Neuronal stem cell (in vitro differentiated cells): Measurements from ENCODE around the gene IL36RN.

ENCODE experiments used
- DNase-seq: peaks from one replicate; pipeline ENCODE4 v3.0.0-alpha.2; 2013; ENCODE audit warnings: low spot score
- H2AFZ ChIP-seq: one replicate; pipeline ENCODE4 v1.6.1; 2013; ENCODE audit warnings: mild to moderate bottlenecking, low read length, inconsistent platforms
- H2AK5ac ChIP-seq: 2 replicates; pipeline ENCODE4 v1.6.1; 2013; ENCODE audit warnings: low read depth, mild to moderate bottlenecking, inconsistent platforms, low read length, moderate library complexity, mixed read lengths
- H2BK120ac ChIP-seq: 2 replicates; pipeline ENCODE4 v1.6.1; 2013; ENCODE audit warnings: low read depth, mild to moderate bottlenecking, inconsistent platforms, low read length, moderate library complexity, mixed read lengths
- H2BK12ac ChIP-seq: one replicate; pipeline ENCODE4 v1.6.1; 2013; ENCODE audit warnings: low read length, inconsistent platforms
- H2BK15ac ChIP-seq: 2 replicates; pipeline ENCODE4 v1.6.1; 2013; ENCODE audit warnings: mild to moderate bottlenecking, low read length, inconsistent platforms, mixed read lengths
- H2BK5ac ChIP-seq: one replicate; pipeline ENCODE4 v1.6.1; 2013; ENCODE audit warnings: inconsistent platforms, mild to moderate bottlenecking, low read length, moderate library complexity
- H3K14ac ChIP-seq: one replicate; pipeline ENCODE4 v1.6.1; 2013; ENCODE audit warnings: low read length, inconsistent platforms
- H3K18ac ChIP-seq: 2 replicates; pipeline ENCODE4 v1.6.1; 2013; ENCODE audit warnings: low read length, inconsistent platforms
- H3K23ac ChIP-seq: 2 replicates; pipeline ENCODE4 v1.6.1; 2013; ENCODE audit warnings: low read depth, mild to moderate bottlenecking, mixed read lengths, low read length, inconsistent platforms; ENCODE audit not compliant: poor library complexity
- H3K27ac ChIP-seq: replicated peaks from 3 replicates; pipeline ENCODE4 v1.5.1; 2013; ENCODE audit warnings: low read length, inconsistent platforms
- H3K27me3 ChIP-seq, 3 experiments: 2 replicates each; pipeline ENCODE4 v1.6.1; 2013; ENCODE audit warnings: low read length in 3 of 3, mild to moderate bottlenecking in 2 of 3, inconsistent platforms in 1 of 3, low read depth in 1 of 3, mixed read lengths in 1 of 3, moderate library complexity in 1 of 3; ENCODE audit not compliant: control insufficient read depth in 3 of 3, insufficient read depth in 3 of 3
- H3K36me3 ChIP-seq, 2 donors: replicated peaks in 1 of 2; 2 replicates each; pipeline ENCODE4 v1.6.1; 2013; ENCODE audit warnings: low read length in 2 of 2; ENCODE audit not compliant: control insufficient read depth in 2 of 2, insufficient read depth in 2 of 2
- H3K4ac ChIP-seq: 2 replicates; pipeline ENCODE4 v1.6.1; 2013; ENCODE audit warnings: inconsistent platforms, mild to moderate bottlenecking, low read length, moderate library complexity
- H3K4me1 ChIP-seq, 2 donors: 1 replicate in 1 of 2; 2 replicates in 1 of 2; pipeline ENCODE4 v1.6.1; 2013; ENCODE audit warnings: low read length in 2 of 2, low read depth in 1 of 2; ENCODE audit not compliant: control insufficient read depth in 2 of 2, insufficient read depth in 1 of 2
- H3K4me2 ChIP-seq: one replicate; pipeline ENCODE4 v1.6.1; 2013; ENCODE audit warnings: mild to moderate bottlenecking, low read length, inconsistent platforms; ENCODE audit not compliant: insufficient read depth, poor library complexity, severe bottlenecking
- H3K4me3 ChIP-seq, 2 donors: 2 replicates each; pipeline ENCODE4 v1.5.1; 2013; ENCODE audit warnings: low read length in 2 of 2, mild to moderate bottlenecking in 2 of 2, inconsistent platforms in 1 of 2, moderate library complexity in 1 of 2
- H3K79me1 ChIP-seq: one replicate; pipeline ENCODE4 v1.6.1; 2013; ENCODE audit warnings: low read depth, mild to moderate bottlenecking, inconsistent platforms, low read length, moderate library complexity
- H3K9ac ChIP-seq: one replicate; pipeline ENCODE4 v1.6.1; 2013; ENCODE audit warnings: mild to moderate bottlenecking, low read depth, low read length, inconsistent platforms; ENCODE audit not compliant: poor library complexity
- H3K9me3 ChIP-seq, 2 donors: replicated peaks in 1 of 2; 2 replicates each; pipeline versions ENCODE3 to v1.6.1; 2013; ENCODE audit warnings: low read length in 2 of 2, mild to moderate bottlenecking in 2 of 2, inconsistent platforms in 1 of 2, low read depth in 1 of 2, mixed read lengths in 1 of 2, moderate library complexity in 1 of 2; ENCODE audit not compliant: control insufficient read depth in 2 of 2, insufficient read depth in 1 of 2
- H4K8ac ChIP-seq: one replicate; pipeline ENCODE4 v1.6.1; 2013; ENCODE audit warnings: low read depth, mild to moderate bottlenecking, inconsistent platforms, low read length, moderate library complexity
- H4K91ac ChIP-seq: one replicate; pipeline ENCODE4 v1.6.1; 2013; ENCODE audit warnings: low read length, low read depth, mild to moderate bottlenecking, inconsistent platforms; ENCODE audit not compliant: poor library complexity
- WGBS, 2 donors: extraction: QIAGEN DNeasy Blood & Tissue Kit; methylation state at CpG; one replicate each; pipeline ENCODE4 v1.1.7; 2013; ENCODE audit warnings: missing lambda C conversion rate in 2 of 2, mixed read lengths in 1 of 2; ENCODE audit not compliant: insufficient read length in 2 of 2, insufficient replicate concordance in 1 of 2; ENCODE audit errors: extremely low coverage in 2 of 2; 5-methylcytosine and 5-hydroxymethylcytosine counted together

IL36RN gene

GRCh38 chr2:113025737-113026136, 33.3 kb upstream of the IL36RN start:
- Histone ChIP-seq H4K91ac (no peak overlapping the region), H3K18ac (no peak overlapping the region)

GRCh38 chr2:113027691-113028090, 31.3 kb upstream of the IL36RN start:
- Histone ChIP-seq H3K14ac (no peak overlapping the region), H4K8ac (no peak overlapping the region), H3K9me3 (no peaks in the 10 kb centered on the region), H3K4ac (no peak overlapping the region), H2AFZ (no peak overlapping the region), H3K27me3 (peaks cover 0 to 56% (median 0%) of the 10 kb centered on the region in 3 experiments), H3K4me1 (peaks cover 0 to 2% of the 10 kb centered on the region in 2 donors), H3K27ac (no peak overlapping the region), H3K4me2 (no peak overlapping the region), H2BK120ac (no peak overlapping the region), H2BK12ac (no peak overlapping the region), H4K91ac (no peak overlapping the region), H2BK15ac (no peak overlapping the region), H3K36me3 (no peaks in the 10 kb centered on the region), H3K18ac (no peak overlapping the region), H2AK5ac (no peak overlapping the region), H3K23ac (no peak overlapping the region), H3K4me3 (no peak overlapping the region), H2BK5ac (no peak overlapping the region), H3K9ac (no peak overlapping the region), H3K79me1 (no peaks in the 10 kb centered on the region)
- no CpG with 5 or more reads among the region's 2 CpGs for WGBS, 2 donors
- DNase-seq: no peak

More at GRCh38 chr2:113025737-113026136, 33.3 kb upstream of the IL36RN start:
- peaks cover 0 to 2% of the 10 kb centered on the region in 2 donors for H3K4me1 ChIP-seq
- H3K79me1 ChIP-seq: no peaks in the 10 kb centered on the region
- H3K4me2 ChIP-seq: no peak overlapping the region
- no peak overlapping the region for H2AFZ ChIP-seq
- H3K36me3 ChIP-seq: no peaks in the 10 kb centered on the region
- H2BK12ac ChIP-seq: no peak overlapping the region
- no peak overlapping the region for H4K8ac ChIP-seq
- H2BK120ac ChIP-seq: no peak overlapping the region
- H2AK5ac ChIP-seq: no peak overlapping the region
- H3K23ac ChIP-seq: no peak overlapping the region
- DNase-seq: no peak
- no peak overlapping the region for H3K4me3 ChIP-seq
- peaks cover 0 to 41% (median 0%) of the 10 kb centered on the region in 3 experiments for H3K27me3 ChIP-seq
- H3K9ac ChIP-seq: no peak overlapping the region
- no peaks in the 10 kb centered on the region for H3K9me3 ChIP-seq
- no peak overlapping the region for H2BK15ac ChIP-seq
- H3K27ac ChIP-seq: no peak overlapping the region
- no CpG with 5 or more reads among the region's 2 CpGs for WGBS, 2 donors
- H3K4ac ChIP-seq: no peak overlapping the region
- no peak overlapping the region for H2BK5ac ChIP-seq
- no peak overlapping the region for H3K14ac ChIP-seq

GRCh38 chr2:113028112-113028511, 30.9 kb upstream of the IL36RN start:
- WGBS, 2 donors: no CpG with 5 or more reads among the region's 1 CpG
- Histone ChIP-seq H3K4ac (no peak overlapping the region), H3K27ac (no peak overlapping the region), H2BK120ac (no peak overlapping the region), H3K4me3 (no peak overlapping the region), H3K4me2 (no peak overlapping the region), H3K9me3 (no peaks in the 10 kb centered on the region), H3K27me3 (peaks cover 0 to 56% (median 0%) of the 10 kb centered on the region in 3 experiments), H3K23ac (no peak overlapping the region), H3K36me3 (no peaks in the 10 kb centered on the region), H3K18ac (no peak overlapping the region), H2BK15ac (no peak overlapping the region), H2AFZ (no peak overlapping the region), H4K8ac (no peak overlapping the region), H2AK5ac (no peak overlapping the region), H3K4me1 (peaks cover 0 to 2% of the 10 kb centered on the region in 2 donors), H2BK12ac (no peak overlapping the region), H4K91ac (no peak overlapping the region), H3K9ac (no peak overlapping the region), H3K79me1 (no peaks in the 10 kb centered on the region), H2BK5ac (no peak overlapping the region), H3K14ac (no peak overlapping the region)
- no peak for DNase-seq

GRCh38 chr2:113032737-113033136, 26.3 kb upstream of the IL36RN start:
- Histone ChIP-seq H3K27me3 (peaks cover 0 to 35% (median 0%) of the 10 kb centered on the region in 3 experiments), H3K4me3 (no peak overlapping the region), H2BK12ac (no peak overlapping the region), H3K18ac (no peak overlapping the region), H2BK5ac (no peak overlapping the region), H4K91ac (no peak overlapping the region), H3K9ac (no peak overlapping the region), H2AK5ac (no peak overlapping the region), H2BK120ac (no peak overlapping the region), H2AFZ (no peak overlapping the region), H3K36me3 (no peaks in the 10 kb centered on the region), H3K23ac (no peak overlapping the region), H3K4ac (no peak overlapping the region), H3K4me1 (peaks cover 0 to 2% of the 10 kb centered on the region in 2 donors), H3K79me1 (no peaks in the 10 kb centered on the region), H4K8ac (no peak overlapping the region), H3K4me2 (no peak overlapping the region), H3K14ac (no peak overlapping the region), H3K9me3 (no peaks in the 10 kb centered on the region), H2BK15ac (no peak overlapping the region), H3K27ac (no peak overlapping the region)
- no CpG with 5 or more reads among the region's 1 CpG for WGBS, 2 donors
- DNase-seq: no peak
